HepG2 (cell line): ENCODE data around the gene GALNT10.

ENCODE experiments used
- AGO2 ChIP-seq: fragments of 200-400 bp; formaldehyde crosslinking; optimal IDR thresholded peaks from 2 replicates; pipeline ENCODE3; 2017; ENCODE audit warnings: mild to moderate bottlenecking, low read depth, low read length, moderate library complexity
- ATF3 ChIP-seq: sonication (generic); formaldehyde crosslinking; IDR thresholded peaks from 2 replicates; pipeline ENCODE4 v1.4.0; 2020; ENCODE audit warnings: missing genetic modification reagents
- ELF4 ChIP-seq: sonication (generic); formaldehyde crosslinking; IDR thresholded peaks from 2 replicates; pipeline ENCODE4 v1.5.0; 2020; ENCODE audit warnings: missing genetic modification reagents, mild to moderate bottlenecking, moderate library complexity, borderline replicate concordance
- PHF21A ChIP-seq: sonication (generic); formaldehyde crosslinking; IDR thresholded peaks from 2 replicates; pipeline ENCODE4 v1.5.0; 2020; ENCODE audit warnings: mild to moderate bottlenecking, missing genetic modification reagents
- RNF219 ChIP-seq: sonication (generic); formaldehyde crosslinking; IDR thresholded peaks from 2 replicates; pipeline ENCODE4 v1.5.0; 2020; ENCODE audit warnings: mild to moderate bottlenecking, missing genetic modification reagents
- TCF7 ChIP-seq: sonication (generic); IDR thresholded peaks from 2 replicates; pipeline ENCODE4 v1.6.1; 2016; ENCODE audit warnings: antibody characterized with exemption, low read depth

- no peak for TF ChIP-seq ATF3 (CRISPR knock-in tag)
- no peak for TF ChIP-seq TCF7
- no peak for TF ChIP-seq ELF4 (CRISPR knock-in tag)
- no peak for TF ChIP-seq RNF219 (CRISPR knock-in tag)
- TF ChIP-seq PHF21A (CRISPR knock-in tag): no peak
- no peak for TF ChIP-seq AGO2
Measured at GRCh38 chr5:154220625-154221024, 30.1 kb downstream of the GALNT10 start.
